Testis (tissue), 2 donors: ENCODE data around the gene TAMM41.

Experiments used
- POLR2A ChIP-seq: fragments of 450-650 bp; IDR thresholded peaks from one replicate; pipeline ENCODE4 v1.6.1; 2017; ENCODE audit warnings: antibody characterized with exemption, mild to moderate bottlenecking, moderate library complexity
- TF ChIP-seq, protein P1 (sequence below), 3 experiments: fragments of 450-650 bp in 2 of 3; fragments of 200-600 bp in 1 of 3; sonication (generic) in 1 of 3; IDR thresholded peaks; one replicate each; pipeline ENCODE4 v1.5.1; 2016 to 2019; ENCODE audit warnings: antibody characterized with exemption in 3 of 3, mild to moderate bottlenecking in 2 of 3, moderate library complexity in 1 of 3

DNA sequence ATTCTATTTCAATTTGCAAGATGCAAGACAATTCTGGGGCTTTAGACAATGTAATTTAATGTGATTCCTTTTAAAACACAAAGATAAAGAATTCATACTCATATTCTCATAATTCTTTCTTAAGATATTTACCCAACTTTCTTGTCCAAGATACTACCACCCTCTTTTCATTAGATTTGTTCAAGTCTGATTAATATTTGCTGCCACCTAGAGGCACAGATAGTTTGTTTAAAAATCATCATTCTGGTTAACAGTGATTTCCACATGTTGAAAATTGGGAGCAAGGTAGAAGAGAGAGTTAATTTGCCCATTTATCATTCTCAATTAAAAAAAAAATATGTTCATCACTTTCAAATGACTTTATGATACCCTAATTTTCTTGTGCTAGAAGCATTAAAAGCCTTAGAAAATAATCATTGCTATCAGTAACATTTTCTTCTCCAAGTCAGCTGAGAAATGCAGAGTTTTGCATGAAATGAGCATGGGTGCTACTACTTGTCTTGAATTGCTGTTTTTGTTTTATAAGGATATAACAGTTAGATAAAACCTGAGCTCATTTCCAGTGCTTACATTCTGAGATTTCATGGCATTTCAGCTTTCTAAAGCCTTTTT, 11.6 kb downstream of the TAMM41 start:
- TF ChIP-seq, protein P1, sequence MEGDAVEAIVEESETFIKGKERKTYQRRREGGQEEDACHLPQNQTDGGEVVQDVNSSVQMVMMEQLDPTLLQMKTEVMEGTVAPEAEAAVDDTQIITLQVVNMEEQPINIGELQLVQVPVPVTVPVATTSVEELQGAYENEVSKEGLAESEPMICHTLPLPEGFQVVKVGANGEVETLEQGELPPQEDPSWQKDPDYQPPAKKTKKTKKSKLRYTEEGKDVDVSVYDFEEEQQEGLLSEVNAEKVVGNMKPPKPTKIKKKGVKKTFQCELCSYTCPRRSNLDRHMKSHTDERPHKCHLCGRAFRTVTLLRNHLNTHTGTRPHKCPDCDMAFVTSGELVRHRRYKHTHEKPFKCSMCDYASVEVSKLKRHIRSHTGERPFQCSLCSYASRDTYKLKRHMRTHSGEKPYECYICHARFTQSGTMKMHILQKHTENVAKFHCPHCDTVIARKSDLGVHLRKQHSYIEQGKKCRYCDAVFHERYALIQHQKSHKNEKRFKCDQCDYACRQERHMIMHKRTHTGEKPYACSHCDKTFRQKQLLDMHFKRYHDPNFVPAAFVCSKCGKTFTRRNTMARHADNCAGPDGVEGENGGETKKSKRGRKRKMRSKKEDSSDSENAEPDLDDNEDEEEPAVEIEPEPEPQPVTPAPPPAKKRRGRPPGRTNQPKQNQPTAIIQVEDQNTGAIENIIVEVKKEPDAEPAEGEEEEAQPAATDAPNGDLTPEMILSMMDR (IDR thresholded peaks at IDR 0.05) = peak in 2 of 3 experiments; percentile 45 to 48
- TF ChIP-seq POLR2A = no peak
